ENCODE results near the gene GSTM4. TPM values are rescaled to one million over a fixed set of nuclear protein-coding genes. Genes with fewer than 3 reads are reported as not detected.

The GSTM4 gene
- 22.3 TPM for polyA plus RNA-seq

DNA sequence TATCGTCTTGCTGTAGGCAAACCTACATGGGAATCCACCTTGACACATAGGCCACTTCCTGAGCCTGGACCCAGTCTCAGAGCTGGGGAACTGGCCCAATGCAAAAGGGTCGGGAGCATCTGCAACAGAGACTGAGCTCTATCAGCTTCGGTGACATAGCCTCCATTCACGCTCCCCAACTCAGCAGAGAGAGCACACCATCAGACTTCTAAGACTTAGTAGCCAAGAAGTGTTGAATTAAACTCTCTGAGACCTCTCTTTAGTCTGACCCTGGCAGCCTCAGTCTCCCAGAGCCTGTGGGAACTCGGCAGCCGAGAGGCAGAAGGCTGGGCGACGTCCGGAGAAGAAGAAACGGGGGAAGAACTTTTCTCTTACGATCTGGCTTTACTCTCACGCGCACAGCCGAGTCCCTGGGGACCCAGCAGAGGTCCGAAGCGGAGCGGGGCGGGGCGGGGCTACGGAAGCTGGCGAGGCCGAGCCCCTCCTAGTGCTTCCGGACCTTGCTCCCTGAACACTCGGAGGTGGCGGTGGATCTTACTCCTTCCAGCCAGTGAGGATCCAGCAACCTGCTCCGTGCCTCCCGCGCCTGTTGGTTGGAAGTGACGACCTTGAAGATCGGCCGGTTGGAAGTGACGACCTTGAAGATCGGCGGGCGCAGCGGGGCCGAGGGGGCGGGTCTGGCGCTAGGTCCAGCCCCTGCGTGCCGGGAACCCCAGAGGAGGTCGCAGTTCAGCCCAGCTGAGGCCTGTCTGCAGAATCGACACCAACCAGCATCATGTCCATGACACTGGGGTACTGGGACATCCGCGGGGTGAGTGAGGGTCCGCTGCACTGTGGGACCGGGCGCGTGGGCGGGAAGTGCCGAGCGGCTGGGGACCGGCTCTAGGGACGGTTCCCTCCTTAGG lies at the start of gene GSTM4:
Gene GSTM4, plus strand, starts transcription at position 485 of the 905 bp plus-strand sequence. Its CDS starts 291 bp downstream, at position 776.
- Mint-ChIP-seq H3K9me3 (no peaks in the 10 kb centered on the region), H3K4me3 (peak within 1 kb of the TSS; percentile 89 to 97 (median 93)), H3K36me3 (peaks cover 1% of the 10 kb centered on the region), H3K4me1 (peaks cover 7 to 18% (median 18%) of the 10 kb centered on the region in 3 donors), H3K27ac (peak within 1 kb of the TSS; percentile 71 to 96 (median 89)), H3K27me3 (peaks cover 6% of the 10 kb centered on the region)

DNA sequence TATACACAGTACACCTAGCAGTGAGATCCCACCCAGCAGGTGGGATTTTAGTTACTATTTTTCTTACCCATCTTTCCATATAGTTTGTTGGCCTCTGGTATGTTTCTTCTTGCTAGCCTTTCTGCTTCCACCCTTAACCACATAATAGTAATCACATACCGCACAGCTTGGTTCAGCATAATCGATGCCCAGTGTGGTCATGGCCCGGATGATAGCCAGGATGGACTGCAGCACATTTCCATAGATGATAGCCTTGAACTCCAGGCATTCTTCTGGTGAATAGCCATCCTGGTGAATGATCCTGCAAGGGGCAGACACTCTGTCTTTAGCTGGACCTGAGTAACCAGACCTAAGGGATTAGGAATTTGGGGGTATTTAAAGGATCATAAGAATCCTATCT lies 46.0 kb upstream of the GSTM4 start:
- no peak overlapping the region for H3K27ac Mint-ChIP-seq

DNA sequence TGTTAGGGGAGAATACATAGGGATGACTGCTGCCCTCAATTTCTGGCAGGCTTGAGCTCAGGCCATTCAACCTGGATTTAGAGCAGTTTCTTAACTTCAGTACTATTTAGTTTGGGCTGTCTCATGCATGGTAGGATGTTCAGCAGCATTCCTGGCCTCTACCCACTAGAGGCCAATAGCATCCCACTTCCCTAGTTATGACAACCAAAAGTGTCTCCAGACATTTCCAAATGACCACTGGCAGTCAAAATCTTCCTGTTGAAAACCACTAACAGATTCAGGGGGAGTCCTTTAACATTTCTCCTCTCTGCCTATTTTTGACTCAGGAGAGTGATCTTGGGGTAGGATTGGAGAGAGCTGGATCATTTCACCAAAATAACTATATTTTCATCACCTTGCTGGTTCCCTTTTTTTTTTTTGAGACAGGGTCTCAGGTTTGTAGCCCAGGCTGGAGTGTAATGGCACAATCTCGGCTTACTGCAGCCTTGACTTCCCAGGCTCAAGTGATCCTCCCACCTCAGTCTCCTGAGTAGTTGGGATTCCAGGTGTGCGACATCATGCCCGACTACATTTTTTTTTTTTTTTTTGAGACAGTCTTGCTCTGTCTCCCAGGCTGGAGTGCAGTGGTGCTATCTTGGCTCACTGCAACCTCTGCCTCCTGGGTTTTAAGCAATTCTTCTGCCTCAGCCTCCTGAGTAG lies 45.1 kb upstream of the GSTM4 start:
- H3K36me3 Mint-ChIP-seq, result peaks cover 3% of the 10 kb centered on the region

More for the DNA sequence above, 46.0 kb upstream of the GSTM4 start:
- Mint-ChIP-seq H3K36me3 (peaks cover 3% of the 10 kb centered on the region), H3K4me3 (no peak overlapping the region), H3K27me3 (no peaks in the 10 kb centered on the region), H3K9me3 (no peaks in the 10 kb centered on the region), H3K4me1 (peaks cover 0 to 2% (median 0%) of the 10 kb centered on the region in 3 donors)

DNA sequence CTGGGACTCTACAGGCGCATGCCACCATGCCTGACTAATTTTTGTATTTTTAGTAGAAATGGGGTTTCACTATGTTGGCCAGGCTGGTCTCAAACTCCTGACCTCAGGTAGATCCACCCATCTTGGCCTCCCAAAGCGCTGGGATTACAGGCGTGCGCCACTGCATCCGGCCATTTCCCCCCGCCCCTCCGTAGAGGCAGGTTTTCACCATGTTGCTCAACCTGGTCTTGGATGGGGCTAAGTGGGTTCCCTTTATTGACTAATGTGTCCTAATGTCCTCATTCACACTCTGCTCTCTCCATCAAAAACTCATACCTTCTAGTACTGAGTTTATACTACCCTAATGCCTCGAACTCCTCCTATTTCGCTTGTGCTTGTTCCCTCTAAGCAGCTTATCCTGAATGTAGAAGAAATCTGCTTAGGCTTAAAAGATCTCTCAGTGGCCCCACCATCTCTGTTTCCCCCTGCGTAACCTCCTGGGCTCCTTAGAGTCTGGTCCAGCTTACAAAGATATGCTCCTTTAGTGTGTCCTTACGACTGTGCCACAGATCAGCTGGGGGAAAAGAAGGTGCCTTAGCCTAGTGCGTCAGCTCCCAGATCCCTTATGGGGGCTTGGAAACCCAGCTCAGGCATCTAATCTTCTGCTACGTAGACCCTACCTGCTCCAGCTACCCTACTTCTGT lies 44.5 kb upstream of the GSTM4 start:
- H3K36me3 Mint-ChIP-seq, result peaks cover 3% of the 10 kb centered on the region
- peaks cover 8 to 9% (median 8%) of the 10 kb centered on the region in 3 donors for H3K4me1 Mint-ChIP-seq
- peak overlapping the region in 1 of 4 donors; percentile 34 for H3K4me3 Mint-ChIP-seq
- no peaks in the 10 kb centered on the region for H3K9me3 Mint-ChIP-seq
- no peak overlapping the region for H3K27ac Mint-ChIP-seq
- no peaks in the 10 kb centered on the region for H3K27me3 Mint-ChIP-seq

More for the DNA sequence above, 45.1 kb upstream of the GSTM4 start:
- Mint-ChIP-seq H3K27ac (no peak overlapping the region), H3K9me3 (no peaks in the 10 kb centered on the region), H3K4me3 (no peak overlapping the region), H3K27me3 (no peaks in the 10 kb centered on the region), H3K4me1 (peaks cover 2% of the 10 kb centered on the region in 3 donors)

DNA sequence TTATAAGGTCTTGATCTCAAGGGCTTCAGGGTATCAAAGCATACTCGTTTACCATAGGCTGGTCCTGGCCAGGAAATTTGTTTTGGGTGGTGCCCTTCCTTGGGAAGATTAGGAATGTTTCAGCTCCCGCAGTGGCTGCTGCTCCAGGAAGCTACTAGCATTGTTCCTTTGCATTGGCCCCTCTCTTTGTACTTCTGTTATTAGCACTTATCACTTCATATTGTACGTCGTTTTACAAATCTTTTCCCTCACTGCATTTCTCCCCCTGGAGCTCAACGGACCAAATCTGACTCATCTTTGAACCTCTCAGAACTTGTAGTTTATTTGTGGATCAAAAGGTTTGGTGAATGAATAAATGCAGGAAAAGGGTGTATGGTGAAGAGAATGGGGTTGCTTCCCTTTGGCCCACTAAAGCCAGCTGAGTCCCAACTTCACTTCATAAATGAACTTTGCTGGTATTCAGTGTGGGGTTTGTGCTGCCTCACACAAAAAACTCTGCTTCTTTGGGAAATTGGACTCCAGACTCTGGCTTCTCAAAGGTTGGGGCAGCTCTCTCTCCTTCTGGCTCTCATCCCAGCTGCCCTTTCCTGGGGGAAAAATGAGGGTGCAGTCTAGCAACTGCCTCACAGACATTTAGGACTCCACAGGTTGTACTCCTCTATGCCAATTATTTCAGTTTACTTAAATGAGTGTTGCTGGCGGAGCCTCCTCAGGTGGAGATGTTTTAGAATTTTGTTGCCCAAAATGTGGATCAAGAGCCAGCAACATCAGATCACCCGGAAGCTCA lies 42.3 kb upstream of the GSTM4 start:
- H3K9me3 Mint-ChIP-seq, result no peaks in the 10 kb centered on the region

DNA sequence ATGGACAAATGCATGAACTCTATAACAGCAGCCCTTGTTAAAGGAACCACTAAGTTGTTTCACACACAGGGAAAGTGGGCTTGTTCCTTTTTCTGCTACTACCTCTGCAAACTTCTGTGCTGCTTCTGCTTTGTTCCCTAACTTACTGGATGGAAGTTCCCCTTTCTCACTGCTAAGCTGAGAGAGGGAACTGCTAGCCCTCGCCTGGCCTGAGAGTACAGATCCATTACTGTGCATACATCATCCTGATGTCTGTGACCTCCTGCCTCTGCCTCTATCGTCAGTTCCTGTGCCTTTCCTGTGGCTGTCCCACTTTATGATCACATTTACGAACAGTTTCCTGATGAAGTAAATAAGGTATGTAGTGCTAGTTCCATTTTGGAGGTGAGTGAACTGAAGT lies 40.0 kb upstream of the GSTM4 start:
- Mint-ChIP-seq H3K36me3 (peaks cover 3% of the 10 kb centered on the region), H3K27me3 (no peaks in the 10 kb centered on the region), H3K4me1 (peaks cover 15 to 32% (median 20%) of the 10 kb centered on the region in 3 donors), H3K4me3 (peak overlapping the region in 3 of 4 donors; percentile 27 to 65 (median 37)), H3K27ac (peak overlapping the region; percentile 18 to 86 (median 69)), H3K9me3 (no peaks in the 10 kb centered on the region)

More for the DNA sequence above, 42.3 kb upstream of the GSTM4 start:
- Mint-ChIP-seq H3K27me3 (no peaks in the 10 kb centered on the region), H3K4me1 (peaks cover 10 to 23% (median 10%) of the 10 kb centered on the region in 3 donors), H3K4me3 (no peak overlapping the region), H3K27ac (no peak overlapping the region), H3K36me3 (peaks cover 3% of the 10 kb centered on the region)

DNA sequence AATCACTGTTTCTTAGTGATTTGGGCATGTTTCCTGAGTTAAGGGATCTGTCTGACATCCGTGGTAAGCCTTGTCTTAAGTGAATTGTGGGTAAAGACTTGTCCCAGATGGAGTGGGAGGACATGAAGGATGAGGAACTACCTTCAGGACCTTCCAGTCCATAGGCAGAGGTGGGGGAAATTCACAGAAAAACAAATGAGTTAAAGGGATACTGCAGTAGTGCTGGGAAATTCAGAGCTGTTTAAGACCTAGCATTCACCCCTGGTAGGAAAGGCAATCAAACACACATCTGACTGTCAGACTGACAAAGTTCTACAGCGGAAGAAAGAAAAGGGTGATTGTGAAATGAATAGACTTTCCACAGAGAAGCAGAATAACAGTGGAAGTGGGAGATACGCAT lies 39.5 kb upstream of the GSTM4 start:
- Mint-ChIP-seq H3K36me3 (peaks cover 2% of the 10 kb centered on the region), H3K4me1 (peaks cover 15 to 32% (median 20%) of the 10 kb centered on the region in 3 donors), H3K9me3 (no peaks in the 10 kb centered on the region), H3K4me3 (peak overlapping the region in 1 of 4 donors; percentile 37), H3K27ac (peak overlapping the region; percentile 18 to 86 (median 69)), H3K27me3 (no peaks in the 10 kb centered on the region)

DNA sequence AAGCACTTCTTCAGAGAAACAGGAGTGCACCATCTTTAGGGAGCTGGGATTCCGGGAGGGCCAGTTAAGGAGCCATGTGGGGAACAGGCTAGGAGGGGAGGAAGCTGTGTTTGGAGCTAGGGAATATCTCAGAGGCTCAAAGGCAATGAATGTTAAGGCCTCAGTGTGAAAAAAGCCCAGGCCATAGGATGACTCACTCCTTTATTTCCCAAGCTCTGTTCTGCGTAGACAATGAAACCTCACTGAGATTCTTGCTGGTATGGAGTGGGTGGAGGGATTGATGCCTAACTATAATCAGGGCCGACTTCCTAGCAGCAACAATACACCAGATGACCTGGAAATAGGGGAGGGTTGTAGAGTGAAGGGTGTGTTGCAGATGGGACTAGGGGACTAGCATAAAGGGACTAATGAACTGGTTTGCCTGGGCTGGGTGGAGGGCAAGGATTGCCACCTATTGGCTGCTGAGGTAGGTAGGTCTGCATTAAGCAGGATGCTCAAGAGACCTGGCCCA lies 38.6 kb upstream of the GSTM4 start:
- Mint-ChIP-seq H3K27me3 (no peaks in the 10 kb centered on the region), H3K9me3 (no peaks in the 10 kb centered on the region), H3K27ac (peak overlapping the region in 2 of 3 donors; percentile 63 to 69), H3K4me1 (peaks cover 25 to 32% (median 27%) of the 10 kb centered on the region in 3 donors), H3K4me3 (peak overlapping the region in 1 of 4 donors; percentile 37), H3K36me3 (no peaks in the 10 kb centered on the region)

DNA sequence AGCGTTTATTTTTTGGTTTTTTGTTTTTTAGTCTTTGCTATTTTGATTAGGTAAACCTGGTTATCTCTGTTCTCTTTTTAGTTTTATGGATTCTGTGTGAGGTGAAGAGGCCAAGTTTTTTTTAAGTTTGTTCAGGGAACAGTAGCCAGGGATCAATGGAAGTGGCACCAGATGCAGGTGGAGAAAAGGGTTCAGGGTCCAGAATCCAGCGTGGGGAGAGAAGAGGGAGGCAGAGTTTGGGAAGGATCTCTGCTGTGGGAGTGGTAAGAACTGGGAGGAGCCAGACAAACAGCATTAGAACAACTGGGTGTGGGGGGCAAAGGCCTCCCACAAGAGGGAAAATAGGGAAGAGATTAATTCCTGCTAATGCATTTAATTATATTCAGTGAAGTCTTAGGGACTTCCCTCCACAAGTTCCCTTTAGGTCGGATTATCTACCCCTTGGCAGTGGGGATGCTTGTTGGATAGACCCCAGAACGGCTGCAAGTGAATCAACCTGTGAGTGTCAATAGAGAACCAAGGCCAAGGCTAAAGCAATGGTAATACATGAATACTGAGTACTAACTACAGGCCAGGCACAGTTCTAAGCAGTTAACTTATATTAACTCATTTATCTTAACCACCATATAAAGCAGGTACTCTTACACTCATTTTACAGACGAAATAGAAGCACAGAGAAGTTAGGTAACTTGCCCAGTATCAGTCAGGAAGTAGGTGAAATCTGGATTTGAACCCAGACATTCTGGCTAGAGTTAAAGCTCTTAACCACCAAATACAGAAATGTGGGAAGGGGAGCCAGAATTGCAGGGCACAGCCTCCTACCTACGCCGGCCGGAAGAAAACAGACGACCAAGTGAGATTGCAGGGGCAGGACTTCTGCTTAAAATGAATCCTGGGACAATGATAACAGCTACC lies 37.0 kb upstream of the GSTM4 start:
- Mint-ChIP-seq H3K36me3 (no peaks in the 10 kb centered on the region), H3K9me3 (no peaks in the 10 kb centered on the region), H3K27ac (peak overlapping the region; percentile 89 to 94 (median 93)), H3K27me3 (no peaks in the 10 kb centered on the region), H3K4me1 (peaks cover 37 to 47% (median 40%) of the 10 kb centered on the region in 3 donors), H3K4me3 (peak overlapping the region; percentile 91 to 99 (median 96))

DNA sequence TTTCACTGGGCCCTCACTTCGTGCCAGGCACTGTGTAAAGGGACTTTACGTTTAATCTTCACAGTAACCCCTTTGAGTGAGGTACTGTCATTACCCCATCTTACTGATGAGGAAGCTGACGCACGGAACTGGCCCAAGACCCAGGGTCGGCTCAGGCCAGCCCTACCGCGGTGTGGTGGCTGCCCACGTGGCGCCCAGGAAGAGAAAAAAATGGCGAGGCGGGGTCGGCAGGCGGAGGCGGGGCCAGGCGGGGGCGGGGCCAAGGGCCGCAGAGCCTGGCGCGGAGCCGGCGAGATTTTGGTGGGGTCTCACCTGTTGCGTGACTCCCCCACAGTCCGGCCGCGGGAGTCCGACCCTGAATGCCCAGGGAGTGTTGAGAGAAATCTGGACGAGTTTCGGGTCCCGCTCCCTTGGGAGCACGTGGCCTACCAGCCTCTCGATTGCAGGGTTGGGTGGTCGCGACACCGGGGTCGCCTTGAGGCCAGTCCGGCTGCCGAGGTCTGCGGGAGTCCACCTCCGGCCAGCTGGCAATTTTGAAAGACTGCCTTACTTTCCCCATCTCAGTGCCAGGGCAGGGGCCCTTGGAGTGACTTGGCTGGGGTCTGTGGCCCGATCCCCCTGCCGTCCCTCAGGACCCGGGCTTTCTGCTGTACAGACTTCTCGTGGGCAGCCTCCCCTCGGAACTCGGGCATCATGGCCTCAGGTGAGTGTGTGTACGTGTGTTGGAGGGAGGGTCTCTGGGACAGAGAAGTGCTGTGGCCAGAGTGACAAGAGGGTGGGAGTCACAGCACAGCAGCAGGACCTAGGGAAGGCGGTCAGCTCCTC lies 36.1 kb upstream of the GSTM4 start, which contains the start of the genes AMPD2 and GNAT2:
Gene AMPD2, plus strand, starts transcription at position 262 of the 825 bp plus-strand sequence. CDS start 1,339 bp downstream, outside the sequence.
Gene GNAT2, minus strand, starts transcription at position 41 of the 825 bp plus-strand sequence. CDS start 6,746 bp downstream, outside the sequence.
- H3K9me3 Mint-ChIP-seq, result no peaks in the 10 kb centered on the region
- H3K27ac Mint-ChIP-seq, result peak within 1 kb of the TSS; percentile 89 to 94 (median 93)
- peak within 1 kb of the TSS; percentile 91 to 99 (median 96) for H3K4me3 Mint-ChIP-seq
- no peaks in the 10 kb centered on the region for H3K27me3 Mint-ChIP-seq
- peaks cover 43 to 48% (median 47%) of the 10 kb centered on the region in 3 donors for H3K4me1 Mint-ChIP-seq
- H3K36me3 Mint-ChIP-seq, result no peaks in the 10 kb centered on the region

DNA sequence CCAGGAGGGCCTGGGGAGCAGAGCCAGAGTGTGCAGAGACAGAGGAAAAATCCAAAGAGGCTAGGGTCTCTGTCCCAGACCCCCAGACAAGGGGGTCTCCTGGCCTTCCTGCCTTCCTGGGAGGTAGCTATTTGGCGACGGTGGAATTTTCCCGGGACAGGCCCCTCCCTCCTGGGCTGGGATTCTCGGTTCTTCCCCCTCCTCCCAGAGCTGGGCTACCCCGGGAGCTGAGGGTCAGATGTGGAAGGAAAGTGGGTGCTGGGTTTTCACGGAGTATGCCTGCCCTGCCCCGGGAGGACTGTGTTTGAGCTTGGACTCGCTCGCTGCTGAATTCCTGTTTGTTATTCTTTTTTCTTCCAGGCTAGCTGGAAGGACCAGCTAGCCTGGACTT lies 35.5 kb upstream of the GSTM4 start:
- H3K36me3 Mint-ChIP-seq, result peaks cover 2% of the 10 kb centered on the region
- peak overlapping the region; percentile 89 to 94 (median 93) for H3K27ac Mint-ChIP-seq
- H3K27me3 Mint-ChIP-seq, result no peaks in the 10 kb centered on the region
- H3K9me3 Mint-ChIP-seq, result no peaks in the 10 kb centered on the region
- H3K4me1 Mint-ChIP-seq, result peaks cover 45 to 48% (median 48%) of the 10 kb centered on the region in 3 donors
- peak overlapping the region; percentile 91 to 99 (median 96) for H3K4me3 Mint-ChIP-seq

DNA sequence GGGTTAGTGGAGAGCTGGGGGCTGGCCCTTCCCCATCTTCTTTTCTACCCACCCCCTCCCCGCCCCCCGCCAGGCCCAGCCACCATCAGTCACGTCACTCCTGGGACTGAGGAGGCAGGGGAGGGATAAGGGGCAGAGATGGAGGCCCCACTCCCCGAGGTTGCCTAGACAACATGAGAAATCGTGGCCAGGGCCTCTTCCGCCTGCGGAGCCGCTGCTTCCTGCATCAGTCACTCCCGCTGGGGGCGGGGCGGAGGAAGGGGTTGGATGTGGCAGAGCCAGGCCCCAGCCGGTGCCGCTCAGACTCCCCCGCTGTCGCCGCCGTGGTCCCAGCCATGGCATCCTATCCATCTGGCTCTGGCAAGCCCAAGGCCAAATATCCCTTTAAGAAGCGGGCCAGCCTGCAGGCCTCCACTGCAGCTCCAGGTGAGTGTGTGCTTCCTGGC lies 35.0 kb upstream of the GSTM4 start:
- Mint-ChIP-seq H3K4me1 (peaks cover 43 to 45% (median 45%) of the 10 kb centered on the region in 3 donors), H3K4me3 (peak overlapping the region; percentile 91 to 99 (median 96)), H3K9me3 (no peaks in the 10 kb centered on the region), H3K27ac (peak overlapping the region; percentile 71 to 94 (median 89)), H3K36me3 (peaks cover 4% of the 10 kb centered on the region), H3K27me3 (no peaks in the 10 kb centered on the region)

Data from IgD-negative memory B cell (primary cell).